ENCODE results near the gene ADCY10.
A peak's percentile ranks its signal among the peaks of the same experiment; 100 is the strongest.

Gene ADCY10

DNA sequence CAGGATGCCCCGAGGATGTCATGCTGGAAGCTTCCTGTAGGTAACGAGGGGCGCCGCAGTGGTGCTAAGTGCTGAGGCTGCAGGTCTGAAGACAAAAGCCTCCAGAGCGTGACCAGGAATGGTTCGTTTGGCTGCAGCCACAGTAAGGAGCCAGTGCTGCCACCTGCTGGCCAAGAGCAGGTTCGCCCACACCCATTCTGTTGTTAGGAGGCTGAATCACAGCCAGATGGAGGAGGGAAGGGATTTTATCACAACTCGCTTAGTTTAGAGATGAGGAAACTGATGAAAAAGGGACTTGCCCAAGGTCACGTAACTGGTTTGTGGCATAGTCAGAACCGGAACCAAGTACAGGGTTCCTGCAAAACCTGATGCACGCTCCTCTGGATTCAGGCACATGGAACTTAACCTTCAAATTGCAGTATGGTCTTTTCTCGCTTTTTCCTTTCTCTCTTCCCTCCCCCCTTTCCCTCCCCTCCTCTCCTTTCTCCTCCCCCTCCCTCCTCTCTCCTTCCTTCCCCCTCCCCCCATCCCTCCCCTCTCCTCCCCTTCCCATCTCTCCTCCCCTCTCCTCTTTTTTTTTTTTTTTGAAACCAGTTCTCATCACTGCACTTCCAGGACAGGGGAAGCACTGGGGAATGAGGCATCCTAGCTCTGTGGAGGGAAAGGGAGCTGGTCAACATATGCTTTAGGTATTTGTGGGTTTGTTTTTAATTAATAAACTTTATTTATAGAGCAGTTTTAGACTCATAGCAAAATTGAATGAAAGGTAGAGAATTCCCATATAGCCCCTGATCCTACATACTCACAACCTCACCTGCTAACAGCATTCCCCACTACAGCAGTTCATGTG, 110.4 kb downstream of the ADCY10 start:
- DNase-seq, result peak; percentile 89

DNA sequence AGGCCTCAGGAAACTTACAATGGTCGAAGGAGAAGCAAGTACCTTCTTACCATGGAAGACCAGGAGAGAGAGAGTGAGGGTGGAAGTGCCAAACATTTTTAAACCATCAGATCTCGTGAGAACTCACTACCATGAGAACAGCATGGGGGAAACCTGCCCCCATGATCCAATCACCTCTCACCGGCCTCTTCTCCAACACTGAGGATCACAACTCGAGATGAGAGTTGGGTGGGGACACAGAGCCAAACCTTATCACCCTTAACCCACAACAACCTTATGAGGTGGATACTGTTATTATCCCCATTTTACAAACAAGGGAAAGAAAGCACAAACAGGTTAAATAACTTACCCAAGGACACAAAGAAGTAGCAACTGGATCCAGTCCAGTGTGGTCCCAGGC, 111.7 kb downstream of the ADCY10 start:
- no peak for DNase-seq

DNA sequence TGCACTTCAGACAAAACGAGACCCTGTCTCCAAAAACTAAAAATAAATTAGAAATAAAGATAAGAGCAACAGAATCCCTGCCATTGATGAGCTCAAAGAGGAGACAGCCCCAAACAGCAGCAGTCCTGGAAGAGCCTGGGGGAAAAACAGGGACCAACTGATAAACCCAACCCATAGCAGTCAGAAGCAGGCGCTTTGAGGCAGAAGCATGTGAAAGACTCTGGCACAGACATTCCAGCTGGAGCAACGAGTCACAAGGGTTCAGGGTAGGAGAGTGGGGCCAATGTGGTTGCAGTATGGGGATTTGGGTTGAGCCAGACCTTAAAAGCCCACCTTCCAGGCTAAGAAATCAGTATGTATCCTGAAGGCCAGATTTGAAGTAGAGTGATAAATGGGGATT, 113.7 kb downstream of the ADCY10 start:
- no peak for DNase-seq

DNA sequence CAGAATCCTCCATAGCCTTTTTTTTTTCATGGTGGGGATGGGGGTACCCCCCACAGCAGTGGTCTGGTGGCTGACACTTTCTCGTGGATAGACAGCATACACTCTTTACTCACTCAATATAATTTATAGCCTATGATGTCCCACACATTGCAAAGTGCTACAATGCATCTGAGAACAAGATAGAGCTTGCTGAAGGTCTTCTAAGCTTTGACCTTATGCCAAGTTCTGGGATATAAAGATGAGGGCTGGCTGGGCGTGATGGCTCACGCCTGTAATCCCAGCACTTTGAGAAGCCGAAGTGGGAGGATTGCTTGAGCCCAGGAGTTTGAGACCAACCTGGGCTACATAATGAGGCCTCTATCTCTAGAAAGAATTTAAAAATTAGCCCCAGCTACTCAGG, 114.2 kb downstream of the ADCY10 start:
- no peak for DNase-seq

DNA sequence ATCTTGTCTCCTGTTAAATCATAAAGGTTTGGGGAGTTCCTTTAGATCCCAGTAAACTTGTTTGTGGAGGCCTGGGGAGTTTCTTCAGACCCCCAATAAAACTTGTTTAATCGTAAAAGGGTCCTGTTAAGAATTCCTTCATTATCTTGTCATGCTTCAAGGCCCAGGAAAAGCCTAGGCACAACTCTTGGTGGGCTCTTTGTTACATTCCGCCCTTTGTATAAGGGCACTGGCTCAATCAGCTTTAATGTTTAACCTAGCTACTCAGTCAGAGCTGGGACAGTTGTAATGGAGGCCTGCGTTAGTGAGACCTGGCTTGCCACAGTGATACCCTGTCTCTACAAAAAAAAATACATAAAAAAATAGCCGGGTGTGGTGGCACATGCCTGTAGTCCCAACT, 115.0 kb downstream of the ADCY10 start:
- no peak for DNase-seq

DNA sequence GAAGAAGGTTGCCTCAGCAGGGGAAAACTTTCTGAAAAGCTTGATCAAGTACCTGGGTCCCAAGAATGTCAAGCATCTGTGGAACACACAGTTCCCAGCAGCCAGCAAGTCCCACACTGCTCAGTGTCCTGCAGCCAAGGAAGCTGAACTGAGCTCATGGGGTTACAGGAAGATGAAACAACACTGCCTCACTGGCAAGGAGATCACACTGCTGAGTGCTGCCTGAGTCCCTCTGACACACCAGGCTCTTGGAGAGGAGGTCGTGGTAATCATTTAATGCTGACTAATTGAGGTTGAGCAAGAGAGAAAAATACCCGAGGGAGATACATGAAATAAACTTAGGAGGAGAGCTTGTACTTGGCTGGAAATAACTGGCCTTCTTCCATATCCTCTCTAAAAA, 116.9 kb downstream of the ADCY10 start:
- no peak for DNase-seq

DNA sequence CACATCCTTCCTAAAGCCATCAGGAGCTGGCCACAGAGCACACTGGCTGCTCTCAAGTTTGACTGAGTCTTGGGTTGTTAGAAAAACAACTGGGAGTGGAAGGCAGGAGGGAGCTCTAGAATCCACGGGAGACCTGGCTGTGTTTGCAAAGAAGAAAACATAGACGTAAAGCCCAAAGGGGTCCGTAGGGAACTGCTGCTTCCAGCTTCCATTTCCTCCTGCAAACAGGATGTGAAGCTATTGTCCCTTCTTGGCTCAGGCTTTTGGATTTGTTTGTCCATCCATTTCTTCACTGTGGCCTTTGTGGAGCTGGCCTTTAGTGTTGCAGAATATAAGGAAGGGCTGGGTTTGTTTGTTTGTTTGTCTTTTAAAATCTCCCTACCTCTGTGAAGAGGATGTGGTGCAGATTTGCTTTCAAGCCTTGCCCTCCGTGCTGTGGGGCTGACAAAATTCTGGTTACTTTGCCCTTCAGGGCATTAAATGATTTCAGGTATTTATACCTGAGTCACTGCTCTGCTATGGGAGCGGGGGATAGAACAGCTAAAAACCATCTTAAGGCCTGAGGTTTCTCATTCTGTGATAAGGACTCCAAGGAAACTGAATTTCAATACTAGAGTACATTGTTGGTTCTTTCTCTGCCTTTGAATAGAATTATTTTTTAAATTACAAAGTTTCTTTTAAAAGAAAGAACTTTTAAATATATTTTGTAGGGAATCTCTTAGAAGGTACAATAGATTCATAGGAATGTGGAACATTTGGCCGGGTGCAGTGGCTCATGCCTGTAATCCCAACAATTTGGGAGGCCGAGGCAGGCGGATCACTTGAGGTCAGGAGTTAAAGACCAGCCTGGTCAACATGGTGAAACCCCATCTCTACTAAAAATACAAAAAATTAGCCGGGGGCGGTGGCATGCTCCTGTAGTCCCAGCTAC, 117.9 kb downstream of the ADCY10 start:
- no peak for DNase-seq

DNA sequence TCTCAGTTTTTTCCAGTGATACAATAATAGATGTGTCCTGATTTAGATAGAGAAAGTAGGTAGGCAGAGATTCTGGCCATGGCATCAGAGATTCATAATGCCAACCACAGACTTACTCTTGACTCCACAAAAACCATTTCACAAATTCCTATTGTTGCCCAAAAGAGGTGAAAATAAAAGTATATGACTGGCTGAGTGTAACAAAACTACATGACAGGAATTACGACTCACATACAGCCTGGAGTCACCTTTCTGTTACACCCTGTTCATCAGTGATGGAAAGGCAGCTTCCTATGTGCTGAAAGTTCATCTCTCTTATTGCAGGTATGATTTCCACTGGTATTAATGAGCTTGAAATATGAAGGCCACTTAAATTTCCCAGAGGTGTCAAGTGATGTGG, 119.9 kb downstream of the ADCY10 start:
- DNase-seq, result no peak

DNA sequence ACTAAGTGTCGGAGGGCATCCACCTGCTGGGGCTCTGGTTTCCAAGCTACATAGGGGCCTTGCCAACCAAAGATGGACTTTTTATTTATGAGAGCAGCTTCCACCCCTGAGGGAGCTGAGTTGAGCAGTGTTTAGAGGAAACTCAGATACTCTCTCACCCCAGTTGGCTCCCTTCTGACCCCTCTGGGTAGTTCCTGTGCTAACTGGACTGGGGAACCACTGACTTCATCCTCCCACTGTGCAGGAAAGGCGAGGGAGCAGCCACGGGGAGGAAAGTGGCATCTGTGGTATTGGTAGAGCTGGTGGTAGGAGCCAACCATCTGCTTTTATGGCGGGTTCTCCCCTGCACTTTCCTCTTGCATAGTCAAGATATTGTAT, 121.8 kb downstream of the ADCY10 start:
- DNase-seq, result no peak

DNA sequence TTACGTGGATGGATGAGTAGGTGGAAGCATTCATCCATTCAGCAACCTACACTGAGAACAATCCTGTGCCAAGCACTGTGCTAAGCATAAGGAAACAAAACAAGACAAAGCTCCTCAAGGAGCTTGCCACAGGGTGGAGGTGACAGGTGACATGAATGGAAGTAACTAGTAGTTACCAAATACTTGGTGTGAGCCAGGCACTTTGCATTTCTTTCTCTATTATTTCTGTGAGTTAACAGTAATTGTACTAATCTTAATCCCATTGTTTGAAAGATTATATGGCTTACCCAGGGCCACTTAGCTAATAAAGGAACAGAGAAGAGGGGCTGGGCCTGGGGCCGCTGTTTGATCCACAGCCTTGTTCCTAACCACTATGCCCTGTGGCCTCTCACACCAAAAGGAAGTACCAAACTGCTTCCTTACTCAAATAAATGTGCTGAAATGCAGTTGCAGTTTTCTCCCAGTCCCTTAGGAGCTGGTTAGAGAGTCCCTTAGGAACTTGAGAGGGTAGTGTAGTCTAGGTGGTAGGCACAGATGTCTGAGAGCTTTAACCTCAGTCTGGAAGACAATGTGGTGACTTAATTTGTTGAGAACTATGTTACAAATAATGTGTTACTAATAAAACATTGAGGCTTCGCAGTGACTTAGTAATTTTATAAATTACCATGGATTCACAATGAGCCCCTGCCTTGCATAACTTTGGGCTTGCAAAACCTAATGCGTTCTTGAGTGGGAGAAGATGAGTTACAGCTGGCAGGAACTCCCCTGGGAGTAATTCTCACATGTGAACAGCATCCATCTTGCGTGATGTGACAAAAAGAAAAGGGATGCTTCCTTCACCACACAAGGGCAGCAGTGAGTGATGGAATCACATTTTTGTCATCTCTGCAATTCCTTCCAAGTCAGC, 122.4 kb downstream of the ADCY10 start:
- no peak for DNase-seq

DNA sequence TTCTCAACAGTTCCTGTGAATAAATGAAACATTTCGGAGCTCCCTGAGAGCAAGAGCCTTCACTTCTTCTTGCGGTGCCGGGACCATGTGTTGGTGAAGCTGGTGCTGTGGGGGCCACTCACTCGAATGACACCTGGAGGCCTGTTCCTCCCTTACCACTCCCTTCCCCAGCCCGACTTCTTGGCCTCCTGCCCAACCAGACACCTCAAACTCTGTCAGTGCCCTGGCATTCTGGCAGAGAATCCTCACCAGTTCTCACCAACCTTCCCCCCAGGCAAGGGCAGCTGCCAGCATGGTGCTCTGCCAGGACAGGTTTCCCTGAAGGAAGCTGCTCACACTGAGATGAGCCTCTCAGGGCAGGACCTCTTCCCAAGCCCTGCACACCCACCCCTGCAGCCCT, 123.8 kb downstream of the ADCY10 start:
- no peak for DNase-seq

DNA sequence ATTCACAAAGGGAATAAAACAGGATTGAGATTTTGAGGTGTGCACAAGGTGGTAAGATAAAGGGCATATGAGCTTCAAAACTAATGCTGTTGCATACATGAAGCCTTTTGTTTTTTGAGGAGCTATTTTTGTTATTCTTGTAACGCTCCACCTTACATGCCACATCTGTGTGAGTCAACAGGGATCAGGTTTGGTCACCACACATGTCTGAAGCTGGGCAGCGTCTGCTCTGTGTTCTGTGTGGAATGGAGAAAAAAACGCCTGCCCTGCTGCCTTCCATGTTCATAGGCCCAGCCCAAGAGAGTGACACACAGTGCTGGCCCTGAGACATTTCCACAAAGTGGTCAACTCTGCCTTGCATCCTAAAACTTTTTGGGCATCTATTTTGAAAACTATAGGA, 124.4 kb downstream of the ADCY10 start:
- DNase-seq, result no peak

DNA sequence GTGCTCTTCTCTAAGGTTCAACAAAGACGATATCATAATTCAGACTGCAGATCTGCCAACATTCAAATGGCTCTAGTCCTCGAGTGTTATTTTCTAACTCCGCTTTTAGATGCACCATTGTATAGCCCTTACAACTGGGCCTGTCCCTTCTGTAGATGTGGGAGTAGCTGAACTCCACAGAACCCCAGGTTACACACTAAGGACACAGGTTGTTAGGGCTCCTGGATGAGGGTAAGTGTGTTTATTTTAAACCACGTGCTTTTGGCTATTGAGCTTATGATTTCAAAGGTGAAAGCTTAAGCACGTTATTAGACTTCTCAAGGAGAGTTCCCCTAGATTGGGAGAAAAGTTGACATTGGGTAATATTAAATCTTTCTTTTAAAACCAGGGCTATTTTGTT, 127.4 kb downstream of the ADCY10 start:
- DNase-seq, result no peak

DNA sequence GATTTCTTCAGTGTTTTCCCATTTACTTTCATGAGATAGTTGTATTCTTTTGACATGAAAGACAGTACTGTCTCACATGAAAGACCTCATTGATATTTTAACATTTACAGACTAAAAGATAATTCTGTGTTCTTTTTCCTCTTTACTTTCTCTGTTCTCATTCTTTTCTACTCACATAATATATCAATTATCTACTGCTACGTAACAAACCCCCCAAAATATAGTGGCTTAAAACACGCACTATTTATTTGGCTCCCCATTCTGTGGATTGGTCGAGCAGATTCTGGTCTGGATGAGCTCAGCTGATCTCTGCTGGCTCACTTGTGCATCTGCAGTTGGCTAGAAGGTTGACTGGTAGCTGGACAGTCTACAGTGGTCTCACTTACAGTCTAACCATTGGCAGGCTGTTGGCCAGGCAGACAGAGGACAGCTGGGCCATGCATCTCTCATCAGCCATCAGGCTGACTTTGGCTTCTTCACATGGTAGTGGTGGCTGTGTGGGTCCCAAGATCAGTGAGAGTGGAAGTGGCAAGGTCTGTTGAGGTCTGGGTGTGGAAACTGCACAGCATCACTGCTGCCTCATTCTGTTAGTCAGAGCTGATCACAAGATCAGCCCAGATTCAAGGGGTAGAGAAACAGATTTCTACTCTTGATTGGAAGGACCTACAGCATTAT, 128.9 kb downstream of the ADCY10 start:
- DNase-seq, result no peak

DNA sequence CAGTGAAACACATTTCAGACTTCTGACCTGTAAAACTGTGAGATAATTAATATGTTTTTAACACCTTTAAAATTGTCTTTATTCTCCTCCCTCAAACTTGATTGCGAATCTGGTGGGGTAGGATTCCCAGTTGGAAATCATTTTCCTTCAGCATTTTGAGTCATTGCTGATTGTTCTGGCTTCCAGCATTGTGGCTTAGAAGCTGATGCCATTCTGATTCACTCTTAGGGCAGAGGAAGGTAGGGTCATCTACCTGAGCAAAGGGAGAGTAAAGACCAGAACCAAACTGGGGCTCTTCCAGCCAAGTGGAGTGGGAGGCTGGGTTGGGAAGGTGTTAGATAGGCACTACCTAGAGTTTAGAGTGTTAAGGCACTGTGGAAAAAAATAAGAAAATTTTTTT, 131.0 kb downstream of the ADCY10 start:
- DNase-seq, result no peak

DNA sequence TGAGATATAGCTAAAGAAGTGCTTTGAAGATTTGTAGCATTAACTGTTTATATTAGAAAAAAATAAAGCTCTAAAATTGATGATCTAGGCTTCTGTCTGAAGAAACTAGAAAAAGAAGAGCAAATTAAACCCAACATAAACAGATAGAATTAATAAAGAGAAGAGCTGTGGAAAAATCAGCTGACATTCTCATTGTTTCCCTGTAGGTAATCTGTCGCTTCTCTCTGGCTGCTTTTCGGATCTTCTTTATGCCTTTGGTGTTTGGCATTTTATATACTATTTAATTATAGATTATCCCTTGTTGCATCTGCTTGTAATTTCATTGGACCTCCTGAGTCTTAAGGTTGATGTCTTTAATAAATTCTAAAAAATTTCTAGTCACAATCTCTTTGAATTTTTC, 132.4 kb downstream of the ADCY10 start:
- DNase-seq, result no peak

DNA sequence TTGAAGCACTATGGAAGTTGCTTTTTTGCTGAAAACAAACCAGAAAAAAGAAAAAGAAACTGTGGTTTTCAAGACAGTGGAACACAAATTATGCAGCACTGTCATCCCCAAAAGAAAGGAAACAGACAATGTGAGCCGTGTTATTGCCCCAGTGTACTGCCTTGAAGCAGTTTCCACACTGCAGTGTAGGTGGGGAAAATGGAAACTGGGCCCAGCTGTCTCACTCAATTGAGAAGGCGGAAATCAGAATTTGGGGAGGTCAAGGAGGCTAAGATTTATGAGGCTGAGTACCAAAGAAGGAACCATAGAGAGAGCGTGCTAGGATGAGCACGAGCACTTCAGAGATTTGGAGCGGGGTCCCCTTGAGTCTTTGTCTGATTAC, 136.7 kb downstream of the ADCY10 start:
- DNase-seq, result no peak

DNA sequence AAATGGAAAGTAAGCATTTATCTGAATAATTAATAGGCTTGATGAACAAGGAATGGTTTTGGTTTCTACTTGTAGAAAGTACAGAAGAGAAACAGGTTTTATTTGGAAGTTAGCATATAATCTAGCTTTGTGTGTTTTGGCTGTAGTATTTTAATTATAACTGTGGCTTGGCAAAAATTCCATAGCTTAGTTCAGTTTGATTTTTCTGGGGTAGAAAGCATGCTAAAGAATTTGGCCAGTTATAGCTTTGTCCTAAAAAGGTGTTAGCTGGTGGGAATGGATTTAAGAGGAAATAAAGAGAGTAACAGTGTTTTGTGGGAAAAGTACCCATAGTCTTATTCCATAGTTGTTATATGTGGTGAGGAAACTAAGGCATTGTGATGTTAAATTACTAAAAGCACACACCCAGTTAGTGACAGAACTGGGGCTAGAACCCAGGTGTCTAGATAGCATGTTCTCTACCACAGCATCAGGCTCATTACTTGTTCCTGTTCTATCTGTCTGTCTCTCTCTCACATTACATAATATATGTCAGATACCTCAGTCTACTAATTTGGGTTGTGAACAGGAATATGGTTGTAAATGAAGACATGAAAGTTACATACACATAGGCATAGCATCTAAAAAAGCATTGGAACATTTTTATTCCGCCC, 137.2 kb downstream of the ADCY10 start:
- DNase-seq, result no peak

DNA sequence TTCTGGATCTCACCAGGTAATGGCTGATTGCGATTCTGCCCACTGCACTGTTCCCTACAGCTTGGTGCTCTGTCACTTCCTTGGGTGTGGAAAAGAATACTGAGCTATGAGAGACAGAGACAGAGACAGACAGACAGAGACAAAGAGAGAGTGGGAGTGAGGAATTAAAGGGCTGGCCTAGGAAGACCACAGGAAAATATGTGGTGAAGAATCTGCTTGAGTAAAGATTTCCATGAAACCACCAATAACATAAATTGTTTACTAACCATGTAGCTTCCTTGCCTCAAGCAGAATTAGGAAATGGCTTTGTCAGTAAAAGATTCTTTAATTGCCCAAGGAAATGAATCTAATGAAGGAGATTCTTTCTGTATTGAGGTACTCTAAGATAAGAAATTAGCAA, 137.8 kb downstream of the ADCY10 start:
- DNase-seq, result no peak

DNA sequence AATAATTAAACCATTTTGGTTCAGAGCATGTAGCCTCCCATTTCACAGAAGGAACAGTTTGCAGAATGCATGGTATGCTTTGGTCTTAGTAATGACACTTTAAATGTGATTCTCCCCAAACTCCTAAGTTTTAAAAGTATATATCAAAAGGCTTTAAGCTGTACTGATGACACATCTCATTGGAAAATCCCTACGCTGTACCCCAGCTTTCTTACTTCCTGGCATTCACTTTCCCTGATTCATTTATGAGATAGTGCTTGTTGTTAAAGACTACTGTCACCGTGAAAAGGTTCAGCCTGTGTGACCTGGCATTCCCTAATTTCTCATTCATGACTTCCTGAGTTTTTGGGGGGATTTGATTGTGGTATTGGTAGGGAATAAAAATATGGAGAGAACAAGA, 138.8 kb downstream of the ADCY10 start:
- no peak for DNase-seq

DNA sequence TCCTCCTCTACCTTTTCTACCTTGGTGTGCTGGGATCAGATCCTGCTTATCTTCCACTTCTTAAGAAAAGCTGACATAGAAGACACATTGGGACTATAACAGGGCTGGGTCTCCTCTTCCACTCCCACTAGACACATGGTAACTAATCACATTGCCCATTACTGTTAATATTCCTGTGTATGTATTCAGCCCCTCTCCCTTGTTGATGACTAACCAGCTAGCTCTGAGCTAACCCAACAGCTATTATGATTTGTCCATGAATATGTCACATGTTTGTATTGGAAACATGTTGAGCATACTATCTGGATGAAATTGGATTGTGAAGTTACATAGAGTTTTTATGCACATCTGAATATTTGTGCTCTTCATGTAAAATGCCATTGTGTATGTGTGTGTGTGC, 139.2 kb downstream of the ADCY10 start:
- DNase-seq, result no peak

DNA sequence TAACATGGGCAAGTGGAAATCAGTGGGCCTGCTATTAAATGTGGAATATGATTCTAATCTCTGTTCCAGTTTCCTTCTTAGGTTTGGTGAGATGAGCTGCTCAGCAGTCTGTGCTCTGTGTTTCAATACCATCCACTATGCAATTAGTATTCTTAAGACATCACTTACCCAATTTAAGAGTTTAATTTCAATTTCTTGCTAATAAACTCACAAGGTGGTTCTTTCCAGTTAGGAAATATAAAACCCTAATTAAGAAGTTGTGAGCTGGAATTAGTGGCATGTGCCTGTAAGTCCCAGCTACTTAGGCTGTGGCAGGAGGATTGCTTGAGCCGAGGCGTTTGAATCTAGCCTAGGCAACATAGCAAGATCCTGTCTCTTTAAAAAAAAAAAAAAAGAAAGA, 140.4 kb downstream of the ADCY10 start:
- DNase-seq, result no peak
